HFFc6 (cell line): Measurements from ENCODE around the gene LRRTM1. TPM values are rescaled to one million over a fixed set of nuclear protein-coding genes. Genes with fewer than 3 reads are reported as not detected.

Source experiments
- DNase-seq: peaks from one replicate; pipeline ENCODE4 v3.0.0-alpha.2; 2018
- H3K27ac Mint-ChIP-seq: 2 replicates; pipeline ENCODE4 v1.8.0; 2020; ENCODE audit warnings: mild to moderate bottlenecking, mixed read lengths
- H3K27me3 Mint-ChIP-seq: 2 replicates; pipeline ENCODE4 v1.8.0; 2021; ENCODE audit warnings: mild to moderate bottlenecking, moderate library complexity, mixed read lengths; ENCODE audit not compliant: insufficient read depth
- H3K36me3 Mint-ChIP-seq: 2 replicates; pipeline ENCODE4 v1.8.0; 2021; ENCODE audit warnings: low read depth, mixed read lengths
- H3K4me1 Mint-ChIP-seq: 2 replicates; pipeline ENCODE4 v1.8.0; 2020; ENCODE audit warnings: low read depth, mixed read lengths
- H3K4me3 Mint-ChIP-seq: 2 replicates; pipeline ENCODE4 v1.8.0; 2020; ENCODE audit warnings: mild to moderate bottlenecking, moderate library complexity, mixed read lengths
- H3K9me3 Mint-ChIP-seq: 2 replicates; pipeline ENCODE4 v1.8.0; 2020; ENCODE audit warnings: mild to moderate bottlenecking, mixed read lengths
- CTCF ChIP-seq: fragments of 200-600 bp; sonication (generic); IDR thresholded peaks from 2 replicates; pipeline ENCODE4 v1.5.0; 2021; ENCODE audit warnings: antibody characterized with exemption, mild to moderate bottlenecking
- total RNA-seq, 6 experiments: library from RNA; stranded (reverse); fragmentation: NEBNext Ultra II Directional; extraction: Animal tissue kit (Norgen Biotek cat#: 25700); gene quantifications; 2 replicates in 1 of 6; 3 replicates in 5 of 6; pipeline ENCODE4 v1.2.3, GENCODE V29; 2021

Gene LRRTM1
- total RNA-seq, 6 experiments from 2014 or later: not detected

GRCh38 chr2:80302001-80302313, 2.6 kb downstream of the LRRTM1 start:
- Mint-ChIP-seq H3K36me3 (no peaks in the 10 kb centered on the region), H3K27ac (no peak overlapping the region), H3K4me3 (no peak overlapping the region)

GRCh38 chr2:80300954-80301353, 3.6 kb downstream of the LRRTM1 start:
- Mint-ChIP-seq H3K27me3 (peaks cover 15% of the 10 kb centered on the region), H3K4me3 (no peak overlapping the region), H3K4me1 (no peaks in the 10 kb centered on the region)

More at GRCh38 chr2:80302001-80302313, 2.6 kb downstream of the LRRTM1 start:
- Mint-ChIP-seq H3K27me3 (peaks cover 16% of the 10 kb centered on the region), H3K9me3 (no peaks in the 10 kb centered on the region), H3K4me1 (no peaks in the 10 kb centered on the region)
- no peak for TF ChIP-seq CTCF
- DNase-seq: no peak

GRCh38 chr2:80300346-80300745, 4.2 kb downstream of the LRRTM1 start:
- Mint-ChIP-seq H3K27me3 (peaks cover 15% of the 10 kb centered on the region), H3K27ac (no peak overlapping the region), H3K4me1 (no peaks in the 10 kb centered on the region), H3K4me3 (no peak overlapping the region), H3K36me3 (no peaks in the 10 kb centered on the region), H3K9me3 (no peaks in the 10 kb centered on the region)
- DNase-seq: no peak
- TF ChIP-seq CTCF: no peak

More at GRCh38 chr2:80300954-80301353, 3.6 kb downstream of the LRRTM1 start:
- Mint-ChIP-seq H3K36me3 (no peaks in the 10 kb centered on the region), H3K27ac (no peak overlapping the region), H3K9me3 (no peaks in the 10 kb centered on the region)
- TF ChIP-seq CTCF: no peak
- DNase-seq: no peak

- Mint-ChIP-seq H3K27me3 (peaks cover 11% of the 10 kb centered on the region), H3K4me1 (no peaks in the 10 kb centered on the region), H3K9me3 (no peaks in the 10 kb centered on the region), H3K36me3 (no peaks in the 10 kb centered on the region), H3K4me3 (no peak overlapping the region), H3K27ac (no peak overlapping the region)
- no peak for DNase-seq
- no peak for TF ChIP-seq CTCF
These were observed 4.9 kb downstream of the LRRTM1 start for GRCh38 chr2:80299661-80300060.

GRCh38 chr2:80298954-80299353, 5.6 kb downstream of the LRRTM1 start:
- H3K9me3 Mint-ChIP-seq: no peaks in the 10 kb centered on the region
- DNase-seq: no peak
- peaks cover 11% of the 10 kb centered on the region for H3K27me3 Mint-ChIP-seq
- no peaks in the 10 kb centered on the region for H3K36me3 Mint-ChIP-seq
- H3K4me1 Mint-ChIP-seq: no peaks in the 10 kb centered on the region
- no peak overlapping the region for H3K4me3 Mint-ChIP-seq
- no peak overlapping the region for H3K27ac Mint-ChIP-seq
- TF ChIP-seq CTCF: no peak

GRCh38 chr2:80293039-80293438, 11.5 kb downstream of the LRRTM1 start:
- no peak overlapping the region for H3K4me3 Mint-ChIP-seq
- no peaks in the 10 kb centered on the region for H3K36me3 Mint-ChIP-seq
- H3K27ac Mint-ChIP-seq: no peak overlapping the region
- H3K27me3 Mint-ChIP-seq: peaks cover 3% of the 10 kb centered on the region; the same call in 1 of the 2 replicates
- H3K4me1 Mint-ChIP-seq: no peaks in the 10 kb centered on the region
- TF ChIP-seq CTCF: no peak
- no peak for DNase-seq
- no peaks in the 10 kb centered on the region for H3K9me3 Mint-ChIP-seq
